GM19035 (cell line): Measurements from ENCODE around the gene UBE2E1.
A peak's percentile ranks its signal among the peaks of the same experiment; 100 is the strongest.

Experiments
- ATAC-seq: cut with Tn5 transposase; IDR thresholded peaks from one replicate; pipeline ENCODE4 v1.9.1; 2021; ENCODE audit not compliant: unreplicated experiment

The UBE2E1 gene

DNA sequence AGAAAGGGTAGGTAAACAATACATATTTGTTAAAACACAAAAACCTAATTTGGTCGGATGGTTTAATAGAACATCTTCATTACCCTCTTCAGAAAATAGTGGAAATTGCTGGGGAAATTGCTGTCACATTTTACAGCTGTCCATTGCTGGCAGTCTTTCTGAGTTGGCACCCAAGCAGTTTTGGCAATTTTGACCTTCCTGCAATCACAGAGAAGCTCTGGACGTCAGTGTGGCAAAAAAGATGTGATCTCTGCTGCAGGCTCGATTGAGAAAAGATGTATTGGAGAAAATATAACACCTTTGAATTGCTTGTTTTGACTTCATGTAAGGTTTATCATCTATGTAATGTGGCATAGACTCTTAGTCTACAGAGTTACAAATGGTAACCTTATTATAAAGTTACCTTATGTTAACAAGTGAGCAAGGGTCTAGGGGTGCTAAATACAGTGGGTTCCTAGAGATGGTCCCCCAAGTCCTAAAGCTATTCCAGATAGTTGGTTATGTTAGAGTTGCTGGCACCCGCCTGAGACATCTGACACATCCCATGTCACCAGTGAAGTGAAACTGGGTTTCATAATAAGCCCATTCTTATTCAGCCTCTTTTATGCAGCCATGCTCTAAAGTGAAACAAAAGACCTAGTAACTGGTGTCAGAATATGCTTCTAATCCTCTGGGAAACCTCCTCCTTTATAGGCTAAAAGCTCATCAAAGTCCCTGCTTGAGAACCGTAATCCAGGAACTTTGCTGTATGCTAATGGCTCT lies 14.0 kb downstream of the UBE2E1 start:
- peak; percentile 50 for ATAC-seq

DNA sequence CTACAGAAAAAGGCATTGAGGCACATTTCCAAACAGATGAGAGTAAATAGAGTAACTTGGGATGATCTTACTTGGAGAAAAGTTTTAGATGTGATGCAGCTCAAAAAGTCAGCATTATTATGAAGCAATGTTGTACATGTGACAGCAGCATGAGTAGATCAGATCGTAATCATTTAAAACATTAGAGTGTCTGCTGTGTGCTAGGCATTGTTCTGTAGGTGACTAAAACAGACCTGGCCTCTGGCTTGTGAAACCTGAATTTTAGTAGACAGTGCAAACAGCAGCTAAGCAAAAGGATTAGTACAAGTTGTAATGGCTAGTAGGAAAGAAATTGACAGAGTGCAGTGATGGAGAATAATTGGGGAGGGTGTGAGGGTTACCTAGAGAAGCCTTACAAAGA lies 15.1 kb downstream of the UBE2E1 start:
- no peak for ATAC-seq

DNA sequence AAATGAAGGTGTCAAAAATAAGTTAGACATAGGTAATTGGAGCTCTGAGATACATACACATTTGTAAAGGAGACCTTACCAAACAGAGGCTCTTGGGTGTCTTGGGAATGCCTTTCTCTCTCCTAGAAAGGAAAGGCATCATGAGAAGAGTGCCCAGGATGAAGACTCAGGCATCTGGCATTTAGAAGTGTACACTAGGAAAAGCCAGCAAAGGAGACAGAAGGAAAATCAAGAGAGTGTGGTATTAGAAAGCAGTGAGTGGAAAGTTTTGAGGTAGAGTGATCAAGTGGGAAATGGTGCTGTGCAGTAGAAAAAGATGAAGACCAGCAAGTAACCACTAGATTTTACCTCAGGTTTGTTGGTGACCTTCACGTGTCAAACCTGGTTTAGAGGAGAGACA lies 16.1 kb downstream of the UBE2E1 start:
- no peak for ATAC-seq

DNA sequence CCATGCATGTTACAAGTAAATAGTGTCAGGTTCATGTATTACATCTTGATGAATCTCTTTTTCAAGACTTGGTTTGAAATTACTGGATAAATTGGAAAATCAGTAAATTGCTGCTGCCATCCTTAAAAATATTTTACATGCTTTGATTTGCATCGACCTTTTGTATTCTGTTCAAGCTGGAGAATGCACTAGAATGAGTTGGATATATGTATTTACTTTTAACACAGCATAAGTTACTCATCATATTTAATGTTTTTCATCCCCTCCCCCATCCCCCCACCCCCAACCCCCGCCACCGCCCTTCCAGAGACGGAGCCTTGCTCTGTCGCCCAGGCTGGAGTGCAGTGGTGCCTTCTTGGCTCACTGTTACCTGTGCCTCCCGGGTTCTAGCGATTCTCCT lies 16.8 kb downstream of the UBE2E1 start:
- ATAC-seq, result no peak

DNA sequence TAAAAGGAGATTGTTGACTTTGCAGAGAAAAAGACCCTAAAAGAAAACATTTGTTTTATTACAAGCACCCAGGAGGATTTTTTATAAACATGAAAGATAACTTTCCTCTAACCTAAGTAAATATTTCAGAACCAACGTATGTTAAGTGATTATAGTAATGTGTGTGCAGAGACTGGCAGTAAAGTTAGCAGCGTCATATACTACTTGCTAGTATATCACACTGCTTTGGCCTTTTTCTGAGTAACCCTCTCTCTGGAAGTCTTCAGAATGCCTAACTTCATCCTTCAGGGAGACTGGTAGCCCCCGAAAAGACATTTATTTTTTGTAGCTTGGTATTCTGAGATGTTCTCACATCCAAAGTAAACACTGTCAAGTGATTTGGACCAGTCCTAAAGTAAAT lies 17.9 kb downstream of the UBE2E1 start:
- no peak for ATAC-seq

DNA sequence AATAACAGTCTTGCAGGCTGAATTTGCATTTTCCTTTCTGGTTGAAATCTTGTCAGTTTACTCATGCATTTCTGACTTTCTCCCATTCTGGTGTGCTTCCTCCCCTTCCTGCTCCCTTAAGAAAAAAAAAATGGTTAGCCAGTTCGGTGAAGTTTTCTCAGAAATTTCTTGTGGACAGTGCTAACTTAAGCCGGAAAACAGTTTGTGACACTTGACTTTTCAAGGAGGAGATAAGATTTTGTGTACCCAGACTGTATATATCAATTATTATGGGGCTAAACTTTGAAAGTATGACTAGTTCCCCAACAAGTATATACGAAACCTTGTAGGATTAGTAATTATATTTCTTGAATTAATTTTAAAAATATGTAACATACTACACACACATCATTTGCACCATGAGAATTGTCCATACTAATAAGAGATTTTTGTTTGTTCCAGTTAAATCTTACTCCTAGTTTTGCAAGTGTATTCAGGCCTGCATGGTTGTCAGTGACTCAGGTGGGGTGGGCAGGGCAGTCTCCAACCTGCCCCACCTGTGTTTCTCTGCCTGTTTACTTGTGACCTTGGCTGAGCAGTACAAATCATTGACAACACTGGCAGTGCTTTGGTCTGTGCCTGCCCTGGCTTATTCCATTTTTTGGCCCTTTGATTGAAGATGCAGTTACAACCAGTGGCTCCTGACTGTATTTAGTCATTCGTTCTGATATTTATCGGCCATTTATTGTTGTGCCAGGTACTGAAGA lies 19.1 kb downstream of the UBE2E1 start:
- ATAC-seq, result no peak

DNA sequence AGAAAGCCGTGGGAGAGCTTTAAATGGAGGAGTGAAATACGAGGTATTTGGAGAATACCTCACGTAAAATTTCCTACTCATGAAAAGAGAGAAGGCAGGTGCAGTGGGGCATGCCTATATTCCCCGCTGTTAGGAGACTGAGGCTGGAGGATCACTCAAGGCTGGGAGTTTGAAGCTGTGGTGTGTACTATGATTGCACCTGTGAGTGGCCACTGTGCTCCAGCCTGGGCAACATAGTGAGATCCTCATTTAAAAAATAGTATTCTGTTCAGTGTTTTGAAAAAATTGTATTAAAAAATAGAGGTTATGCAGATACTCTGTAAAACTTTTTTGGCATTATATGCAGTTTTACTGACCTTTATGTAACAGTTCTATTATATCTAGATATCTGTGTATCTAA lies 20.0 kb downstream of the UBE2E1 start:
- ATAC-seq, result no peak

DNA sequence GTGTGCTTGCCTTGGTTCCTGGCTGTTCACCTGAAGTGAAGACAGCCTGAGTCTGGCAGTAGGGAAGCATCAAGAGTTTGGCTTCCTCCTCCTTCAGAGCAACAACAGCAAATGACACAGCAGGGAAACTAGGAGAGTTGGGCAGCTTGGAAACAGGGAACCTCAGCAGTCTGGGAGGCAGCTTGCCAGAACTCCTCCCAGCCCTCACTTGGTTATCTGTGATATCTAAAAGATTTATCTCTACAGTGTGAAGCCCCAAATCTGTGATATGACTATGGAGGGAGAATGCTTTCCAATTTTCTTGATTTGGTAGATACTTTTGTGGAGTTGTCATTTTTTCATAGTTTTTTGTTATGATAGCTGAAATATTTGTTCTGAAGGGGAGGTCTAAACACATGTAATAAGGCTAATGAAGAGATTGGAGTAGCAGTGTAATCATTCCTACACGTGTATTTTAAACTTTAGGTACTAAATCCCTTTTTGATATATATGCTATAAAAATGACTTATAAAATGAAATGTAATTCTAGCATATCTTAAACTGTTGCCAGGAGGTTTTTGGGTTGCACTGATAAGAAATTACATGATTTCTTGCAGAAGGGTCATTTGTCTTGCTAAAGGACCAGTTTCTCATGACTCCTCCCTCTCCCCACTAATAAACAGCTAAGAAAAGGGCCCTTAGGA lies 20.8 kb downstream of the UBE2E1 start:
- no peak for ATAC-seq

DNA sequence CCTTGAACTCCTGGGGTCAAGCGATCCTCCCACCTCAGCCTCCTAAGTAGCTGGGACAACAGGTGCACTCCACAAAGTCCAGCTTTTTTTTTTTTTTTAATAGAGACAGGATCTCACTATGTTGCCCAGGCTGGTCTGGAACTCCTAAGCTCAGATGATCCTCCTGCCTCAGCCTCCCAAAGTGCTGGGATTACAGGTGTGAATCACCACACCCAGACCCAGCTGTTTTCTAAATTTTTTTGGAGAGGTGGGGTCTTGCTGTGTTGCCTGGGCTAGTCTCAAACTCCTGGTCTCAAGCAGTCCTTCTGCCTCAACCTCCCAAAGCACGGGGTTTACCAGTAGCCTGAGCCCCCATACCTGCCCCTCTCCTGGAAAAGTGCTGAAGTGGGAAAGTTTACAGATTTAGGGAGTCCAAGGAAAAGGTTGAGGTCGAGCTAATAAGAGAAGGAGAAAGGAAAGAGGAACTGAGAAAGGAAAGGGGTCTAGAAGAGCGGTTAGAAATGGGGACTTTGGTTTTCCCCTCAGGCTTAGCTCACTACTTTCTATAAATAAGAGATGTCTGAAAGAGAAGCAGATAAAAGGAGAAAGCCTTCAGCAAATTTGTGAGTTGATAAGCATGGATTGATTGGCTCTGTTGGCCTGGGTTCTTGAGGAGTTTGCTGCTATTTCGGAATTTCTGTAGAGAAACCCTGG lies 23.6 kb downstream of the UBE2E1 start:
- peak; percentile 63 for ATAC-seq

DNA sequence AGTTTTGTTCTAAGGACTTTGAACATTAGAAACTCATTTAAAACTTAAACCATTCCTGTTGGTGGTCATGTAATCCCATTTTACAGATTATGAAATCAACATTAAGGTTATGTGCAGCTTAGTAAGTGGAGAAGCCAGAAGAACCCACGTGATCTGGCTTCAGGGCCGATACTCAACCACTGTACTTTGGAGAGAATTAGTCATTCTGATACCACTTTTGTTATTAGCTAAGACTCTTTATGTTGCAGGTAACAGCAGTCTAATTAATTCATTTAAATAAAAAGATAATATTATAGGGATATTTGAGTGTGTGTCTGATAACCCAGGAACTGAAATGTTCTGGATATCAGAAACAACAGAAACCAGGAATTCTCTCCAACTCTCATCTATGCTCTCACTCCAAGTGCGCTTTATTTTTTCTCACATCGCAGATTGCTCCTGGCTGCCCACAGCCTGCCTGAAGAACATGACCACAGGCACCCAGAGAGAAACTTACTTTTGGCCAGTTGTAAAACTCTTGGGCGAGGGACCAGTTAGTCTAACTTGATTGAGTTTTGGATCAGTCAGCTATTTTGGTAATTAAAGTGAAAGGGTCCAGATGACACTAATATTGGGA lies 25.2 kb downstream of the UBE2E1 start:
- ATAC-seq, result peak; percentile 89

DNA sequence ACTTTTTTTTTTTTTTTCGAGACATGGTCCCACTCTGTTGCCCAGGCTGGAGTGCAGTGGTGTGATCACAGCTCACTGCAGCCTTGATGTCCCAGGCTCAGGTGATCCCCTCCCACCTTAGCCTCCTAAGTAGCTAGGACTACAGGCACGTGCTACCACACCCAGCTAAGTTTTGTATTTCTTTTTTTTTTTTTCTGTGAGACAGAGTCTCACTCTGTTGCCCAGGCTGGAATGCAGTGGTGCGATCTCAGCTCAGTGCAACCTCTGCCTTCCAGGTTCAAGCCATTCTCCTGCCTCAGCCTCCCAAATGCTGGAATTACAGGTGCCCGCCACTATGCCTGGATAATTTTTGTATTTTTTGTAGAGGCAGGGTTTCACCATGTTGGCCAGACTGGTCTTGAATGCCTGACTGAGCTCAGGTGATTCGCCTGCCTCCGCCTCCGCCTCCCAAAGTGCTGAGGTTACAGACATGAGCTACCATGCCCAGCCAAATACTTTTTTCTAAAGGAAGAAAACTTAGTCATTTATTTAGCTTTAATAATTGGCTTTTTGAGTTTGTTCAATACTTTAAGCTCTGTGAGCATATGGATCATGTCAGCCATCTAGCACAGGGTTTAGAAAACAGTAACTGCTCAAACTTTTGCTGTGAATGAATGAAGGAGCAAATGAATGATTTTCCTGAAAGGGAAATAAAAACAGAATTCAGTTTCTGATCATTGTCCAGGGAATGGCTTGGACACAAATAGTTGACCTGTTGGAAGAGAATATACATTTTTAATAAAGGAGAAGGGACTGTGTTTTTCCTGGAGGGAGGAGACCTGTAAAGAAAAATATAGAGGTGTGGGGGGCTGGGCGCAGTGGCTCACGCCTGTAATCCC lies 26.0 kb downstream of the UBE2E1 start:
- ATAC-seq, result no peak

DNA sequence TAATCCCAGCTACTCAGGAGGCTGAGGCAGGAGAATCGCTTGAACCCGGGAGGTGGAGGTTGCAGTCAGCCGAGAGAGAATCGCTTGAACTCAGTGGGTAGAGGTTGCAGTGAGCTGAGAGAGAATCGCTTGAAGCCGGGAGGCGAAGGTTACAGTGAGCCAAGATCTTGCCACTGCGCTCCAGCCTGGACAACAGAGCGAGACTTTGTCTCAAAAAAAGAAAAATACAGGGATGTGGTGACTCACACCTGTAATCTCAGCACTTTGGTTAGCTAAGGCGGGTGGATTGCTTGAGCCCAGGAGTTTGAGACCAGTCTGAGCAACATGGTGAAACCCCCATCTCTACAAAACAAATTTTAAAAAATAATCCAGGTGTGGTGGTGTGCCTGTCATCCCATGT lies 26.8 kb downstream of the UBE2E1 start:
- no peak for ATAC-seq

DNA sequence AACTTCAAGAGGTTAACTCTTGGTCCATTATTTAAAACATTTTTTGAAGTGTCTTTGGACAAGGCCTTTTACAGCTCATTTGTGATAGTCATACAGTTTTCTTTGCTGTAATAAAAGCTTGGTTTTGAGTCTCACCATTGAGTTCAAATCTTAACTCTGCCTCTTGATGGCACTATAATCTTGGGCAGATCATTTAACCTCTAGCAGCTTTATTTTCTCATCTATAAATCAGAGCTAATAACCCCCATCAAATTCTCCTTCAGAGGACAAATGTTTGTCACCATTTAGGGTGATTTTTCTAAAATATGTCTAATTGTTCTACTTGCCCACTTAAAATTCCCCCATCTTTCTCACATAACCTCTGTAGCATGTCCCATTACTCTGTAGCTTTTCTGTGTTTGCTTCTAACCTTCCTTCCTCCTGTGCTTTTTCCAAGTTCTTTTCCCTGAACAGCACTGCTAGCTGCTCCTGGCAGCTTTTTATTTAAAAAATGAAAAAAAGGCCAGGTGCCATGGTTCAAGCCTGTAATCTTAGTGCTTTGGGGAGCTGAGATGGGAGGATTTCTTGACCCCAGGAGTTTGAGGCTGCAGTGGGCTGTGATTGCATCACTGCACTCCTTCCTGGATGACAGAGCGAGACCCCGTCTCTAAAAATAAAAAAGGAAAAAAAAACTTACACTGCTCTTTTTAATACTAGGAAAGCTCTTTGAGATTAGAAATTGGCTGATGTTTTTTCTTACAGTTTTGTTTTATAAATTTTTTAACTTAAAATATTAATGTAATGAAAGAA lies 28.5 kb downstream of the UBE2E1 start:
- no peak for ATAC-seq

DNA sequence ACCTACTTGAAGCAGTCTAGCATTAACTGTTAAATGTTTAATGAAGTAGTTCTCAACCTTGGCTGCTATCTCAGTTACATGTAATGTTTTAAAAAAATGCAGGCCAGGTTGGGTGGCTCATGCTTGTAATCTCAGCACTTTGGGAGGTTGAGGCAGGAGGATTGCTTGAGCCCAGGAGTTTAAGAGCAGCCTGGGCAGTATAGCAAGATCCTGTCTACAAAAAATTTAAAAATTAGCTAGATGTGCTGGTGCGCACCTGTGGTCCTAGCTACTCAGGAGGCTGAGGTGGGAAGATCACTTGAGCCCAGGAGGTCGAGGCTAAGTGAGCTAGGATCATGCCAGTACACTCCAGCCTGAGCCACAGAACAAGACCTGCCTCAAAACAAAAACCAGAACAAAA lies 29.3 kb downstream of the UBE2E1 start:
- no peak for ATAC-seq

DNA sequence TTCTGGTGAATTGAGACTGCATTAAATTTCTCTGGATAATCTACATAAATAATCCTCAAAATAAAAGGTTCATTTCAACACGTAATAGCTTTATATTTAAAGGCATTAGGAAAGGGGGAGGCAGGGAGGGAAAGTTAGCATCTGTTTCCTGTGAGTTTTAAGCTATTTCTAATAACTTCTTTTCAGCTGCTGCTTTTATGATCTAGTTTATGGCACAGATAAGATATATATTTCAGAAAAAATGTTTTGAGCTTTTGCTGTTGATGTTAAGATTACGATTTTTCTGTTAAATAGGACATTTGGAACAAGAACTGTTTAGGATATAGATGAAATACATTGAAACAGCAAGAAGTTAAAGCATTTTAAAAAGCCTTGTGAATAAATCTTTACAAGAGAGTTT lies 30.0 kb downstream of the UBE2E1 start:
- no peak for ATAC-seq

DNA sequence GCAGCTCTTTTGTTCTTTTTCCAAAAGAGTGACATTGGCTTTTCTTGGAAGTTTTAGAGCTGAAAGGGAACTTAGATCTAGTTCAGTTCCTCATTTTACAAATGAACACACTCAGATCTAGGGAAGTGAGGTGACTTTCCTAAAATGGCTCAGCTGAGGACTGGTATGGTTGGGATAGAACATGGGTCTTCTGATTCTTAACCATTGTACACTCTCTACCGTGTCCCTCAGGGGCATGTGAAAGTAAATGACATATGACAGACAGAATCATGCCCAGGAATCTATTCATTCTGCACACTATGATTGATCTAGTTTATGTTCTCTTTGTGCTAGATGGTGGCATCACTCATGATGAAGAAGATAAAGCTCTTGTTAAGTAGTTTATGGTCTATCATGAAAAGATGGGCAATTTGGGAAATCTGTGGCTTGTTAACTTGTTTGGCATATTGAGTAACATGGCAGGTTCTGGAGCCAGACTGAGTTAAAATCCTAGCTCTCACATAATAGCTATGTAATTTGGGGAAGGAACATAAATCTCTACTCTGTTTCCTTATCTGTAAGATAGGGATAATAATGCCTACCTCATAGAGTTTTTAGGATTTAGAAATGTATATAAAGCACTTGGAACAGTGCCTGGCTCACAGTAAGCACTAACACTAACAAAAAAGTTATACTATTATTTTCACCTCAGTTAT lies 30.9 kb downstream of the UBE2E1 start:
- ATAC-seq, result no peak

DNA sequence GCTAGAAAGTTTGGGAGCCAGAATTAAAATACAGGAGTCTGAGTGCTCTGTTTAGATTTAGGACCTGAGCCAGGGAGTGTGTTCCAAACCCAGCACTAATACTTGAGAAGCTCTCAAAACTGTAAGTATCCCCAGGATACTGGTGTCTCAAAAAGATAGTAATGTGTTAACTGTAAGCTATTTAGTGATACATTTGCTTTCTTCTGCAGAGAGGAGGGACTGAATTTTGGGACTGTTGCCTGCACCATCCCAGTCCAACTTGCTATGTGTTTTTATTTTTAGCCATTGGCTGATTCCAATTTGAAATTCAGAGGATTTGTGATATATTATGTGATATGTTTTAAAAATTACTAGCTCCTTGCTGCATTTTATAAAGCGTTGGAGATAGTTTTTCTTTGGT lies 31.5 kb downstream of the UBE2E1 start:
- no peak for ATAC-seq

DNA sequence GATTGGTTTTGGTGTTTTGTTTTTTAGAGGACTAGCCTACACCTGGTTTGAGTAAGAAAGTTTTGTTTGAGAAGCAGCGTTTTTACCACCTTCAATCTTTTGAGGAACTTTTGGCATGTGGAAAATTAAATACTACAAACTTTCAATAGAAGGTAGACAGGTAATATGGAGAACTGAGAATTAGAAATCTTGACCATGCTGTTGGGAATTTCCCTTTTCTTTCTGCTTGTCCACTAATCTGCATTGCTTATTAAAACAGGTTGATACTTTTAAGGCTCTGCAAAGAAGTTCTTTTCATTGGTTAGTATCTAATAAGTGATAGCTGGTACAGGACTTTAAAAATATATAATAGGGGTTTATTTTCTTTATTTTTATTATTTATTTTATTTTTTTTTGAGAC lies 31.9 kb downstream of the UBE2E1 start:
- ATAC-seq, result peak; percentile 71

DNA sequence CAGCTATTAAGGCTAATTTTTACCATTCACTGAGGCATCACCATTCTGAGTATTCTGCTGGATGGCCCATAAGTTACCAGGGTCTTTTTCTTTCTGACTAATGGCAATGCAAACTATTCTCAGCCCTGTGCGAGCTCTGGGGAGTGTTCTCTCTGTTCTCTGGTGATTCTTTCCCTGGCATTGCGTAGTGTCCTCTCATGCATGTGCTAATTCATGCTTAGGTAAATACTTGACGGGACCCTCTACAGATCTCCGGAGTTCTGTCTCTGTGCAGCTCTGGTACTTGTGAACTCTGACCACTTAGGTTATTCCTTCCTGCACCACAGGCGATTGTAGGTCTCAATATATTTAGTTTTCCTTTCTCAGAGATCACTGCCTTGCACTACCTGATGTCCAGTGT lies 34.8 kb downstream of the UBE2E1 start:
- ATAC-seq, result no peak
